Measurements from ENCODE around the gene KHSRP. TPM values are rescaled to one million over a fixed set of nuclear protein-coding genes. Genes with fewer than 3 reads are reported as not detected.

Gene KHSRP
- total RNA-seq, 1 donor from 2014 or later = 136 TPM

GRCh38 chr19:6458695-6459261, 34.2 kb upstream of the KHSRP start:
- Histone ChIP-seq H3K4me2 (peak overlapping the region; percentile 95), H3K9ac (no peak overlapping the region), H2AFZ (replicated peaks) (peak overlapping the region; percentile 64), H3K27me3 (peaks cover 33% of the 10 kb centered on the region), H3K79me2 (ENCODE audit: low read depth) (no peaks in the 10 kb centered on the region), H4K20me1 (ENCODE audit: low read depth) (no peaks in the 10 kb centered on the region), H3F3A (ENCODE audit: low read depth) (peaks cover 13% of the 10 kb centered on the region), H3K4me1 (no peaks in the 10 kb centered on the region), H3K9me3 (ENCODE audit: low read depth) (no peaks in the 10 kb centered on the region), H3K4me3 (peak overlapping the region; percentile 76), H3K27ac (no peak overlapping the region), H3K36me3 (no peaks in the 10 kb centered on the region)
- H3K4me1 Mint-ChIP-seq = peaks cover 16% of the 10 kb centered on the region
- peak overlapping the region; percentile 96 for H3K4me3 Mint-ChIP-seq
- TF ChIP-seq EZH2phosphoT487 (IDR thresholded peaks at IDR 0.05) = no peak
- no peak for TF ChIP-seq CTCF (IDR thresholded peaks at IDR 0.05)
- no peak for TF ChIP-seq EZH2 (IDR thresholded peaks at IDR 0.05)
- H3K9me3 Mint-ChIP-seq = peaks cover 13% of the 10 kb centered on the region
- peaks cover 23% of the 10 kb centered on the region for H3K27me3 Mint-ChIP-seq (ENCODE audit: insufficient read depth, low read depth)
- DNase-seq (ENCODE audit: low spot score) = peak; percentile 11
- H3K27ac Mint-ChIP-seq = peak overlapping the region; percentile 96
- peaks cover 23% of the 10 kb centered on the region for H3K36me3 Mint-ChIP-seq

- H3K27me3 ChIP-seq = peaks cover 26% of the 10 kb centered on the region
- peaks cover 16% of the 10 kb centered on the region for H3K4me1 Mint-ChIP-seq
- H3K36me3 ChIP-seq = no peaks in the 10 kb centered on the region
- peaks cover 16% of the 10 kb centered on the region for H3K9me3 Mint-ChIP-seq
- H3F3A ChIP-seq (ENCODE audit: low read depth) = peaks cover 8% of the 10 kb centered on the region
- H2AFZ ChIP-seq (replicated peaks) = no peak overlapping the region
- no peak for TF ChIP-seq EZH2 (IDR thresholded peaks at IDR 0.05)
- no peak for TF ChIP-seq EZH2phosphoT487 (IDR thresholded peaks at IDR 0.05)
- TF ChIP-seq CTCF (IDR thresholded peaks at IDR 0.05) = no peak
- H4K20me1 ChIP-seq (ENCODE audit: low read depth) = no peaks in the 10 kb centered on the region
- H3K4me3 Mint-ChIP-seq = peak overlapping the region; percentile 96
- peak overlapping the region; percentile 76 for H3K4me3 ChIP-seq
- peaks cover 16% of the 10 kb centered on the region for H3K27me3 Mint-ChIP-seq (ENCODE audit: insufficient read depth, low read depth)
- no peaks in the 10 kb centered on the region for H3K9me3 ChIP-seq (ENCODE audit: low read depth)
- H3K36me3 Mint-ChIP-seq = peaks cover 29% of the 10 kb centered on the region
- H3K27ac ChIP-seq = no peak overlapping the region
- no peaks in the 10 kb centered on the region for H3K4me1 ChIP-seq
- no peak overlapping the region for H3K9ac ChIP-seq
- H3K27ac Mint-ChIP-seq = peak overlapping the region; percentile 96
- H3K79me2 ChIP-seq (ENCODE audit: low read depth) = no peaks in the 10 kb centered on the region
- peak overlapping the region; percentile 95 for H3K4me2 ChIP-seq
- DNase-seq (ENCODE audit: low spot score) = no peak
These were observed 33.5 kb upstream of the KHSRP start for GRCh38 chr19:6457958-6458694.

GRCh38 chr19:6455924-6456323, 31.3 kb upstream of the KHSRP start:
- Mint-ChIP-seq H3K4me1 (peaks cover 16% of the 10 kb centered on the region), H3K27ac (no peak overlapping the region), H3K36me3 (peaks cover 40% of the 10 kb centered on the region), H3K27me3 (ENCODE audit: insufficient read depth, low read depth) (peaks cover 5% of the 10 kb centered on the region), H3K4me3 (no peak overlapping the region), H3K9me3 (peaks cover 12% of the 10 kb centered on the region)
- Histone ChIP-seq H3K9ac (no peak overlapping the region), H3K4me1 (no peaks in the 10 kb centered on the region), H3F3A (ENCODE audit: low read depth) (peaks cover 7% of the 10 kb centered on the region), H3K36me3 (no peaks in the 10 kb centered on the region), H3K9me3 (ENCODE audit: low read depth) (no peaks in the 10 kb centered on the region), H2AFZ (replicated peaks) (no peak overlapping the region), H3K27ac (no peak overlapping the region), H3K4me2 (no peak overlapping the region), H3K4me3 (no peak overlapping the region), H3K27me3 (peaks cover 9% of the 10 kb centered on the region), H3K79me2 (ENCODE audit: low read depth) (no peaks in the 10 kb centered on the region), H4K20me1 (ENCODE audit: low read depth) (no peaks in the 10 kb centered on the region)
- no peak for DNase-seq (ENCODE audit: low spot score)
- TF ChIP-seq EZH2phosphoT487 (IDR thresholded peaks at IDR 0.05) = no peak
- no peak for TF ChIP-seq EZH2 (IDR thresholded peaks at IDR 0.05)
- TF ChIP-seq CTCF (IDR thresholded peaks at IDR 0.05) = no peak
